IMR-90 (cell line): ENCODE data around the gene CCR3. TPM values are rescaled to one million over a fixed set of nuclear protein-coding genes. Genes with fewer than 3 reads are reported as not detected.

ENCODE experiments used
- ATAC-seq: fragments of 200-7000 bp; cut with Tn5 transposase; 2 replicates; pipeline ENCODE4 v1.9.1; 2020; ENCODE audit warnings: low read depth, mild to moderate bottlenecking, moderate library complexity
- BruUV-seq: library from RNA; stranded (reverse); fragments of 400-500 nt; replicated peaks from 2 replicates; lab custom pipeline; 2021; lab: Mats Ljungman, UMichigan
- CTCF ChIA-PET: fragments of 300-600 bp; formaldehyde crosslinking; extraction: SDS; loops from one replicate; lab custom pipeline; 2021; ENCODE audit warnings: antibody characterized with exemption; lab: Yijun Ruan, JAX
- POLR2A ChIA-PET: fragments of 300-600 bp; sonication (Branson Sonifier 250); formaldehyde crosslinking; loops from one replicate; lab custom pipeline; 2022; ENCODE audit warnings: antibody characterized with exemption; ENCODE audit not compliant: unreplicated experiment; lab: Charles Lee
- DNase-seq: peaks from one replicate; pipeline ENCODE4 v3.0.0; 2013
- H2AFZ ChIP-seq: replicated peaks from 2 replicates; pipeline ENCODE3; 2013; ENCODE audit warnings: low read length, mild to moderate bottlenecking; ENCODE audit not compliant: poor library complexity
- H2AK5ac ChIP-seq: 2 replicates; pipeline ENCODE4 v1.6.1; 2013; ENCODE audit warnings: low read depth, low read length, inconsistent platforms
- H2AK9ac ChIP-seq: replicated peaks from 2 replicates; pipeline ENCODE3; 2013; ENCODE audit warnings: mild to moderate bottlenecking, low read depth, low read length, moderate library complexity; ENCODE audit not compliant: poor library complexity
- H2BK120ac ChIP-seq: 2 replicates; pipeline ENCODE4 v1.6.1; 2013; ENCODE audit warnings: low read depth, low read length, inconsistent platforms
- H2BK15ac ChIP-seq: 3 replicates; pipeline ENCODE4 v1.6.1; 2013; ENCODE audit warnings: low read depth, low read length, inconsistent platforms
- H2BK20ac ChIP-seq: 2 replicates; pipeline ENCODE4 v1.6.1; 2013; ENCODE audit warnings: low read depth, mild to moderate bottlenecking, inconsistent platforms, low read length, moderate library complexity
- H2BK5ac ChIP-seq: 2 replicates; pipeline ENCODE4 v1.6.1; 2013; ENCODE audit warnings: mild to moderate bottlenecking, low read depth, low read length, inconsistent platforms; ENCODE audit not compliant: poor library complexity, severe bottlenecking
- H3K14ac ChIP-seq: replicated peaks from 2 replicates; pipeline ENCODE4 v1.6.1; 2013; ENCODE audit warnings: low read depth, low read length, inconsistent platforms
- H3K18ac ChIP-seq: 2 replicates; pipeline ENCODE4 v1.6.1; 2013; ENCODE audit warnings: low read depth, low read length, control low read depth
- H3K23ac ChIP-seq: 2 replicates; pipeline ENCODE4 v1.6.1; 2013; ENCODE audit warnings: low read depth, low read length, inconsistent platforms
- H3K27ac ChIP-seq: 2 replicates; pipeline ENCODE4 v1.5.1; 2013; ENCODE audit warnings: mild to moderate bottlenecking, control low read depth, low read length; ENCODE audit not compliant: insufficient read depth
- H3K27me3 ChIP-seq: 2 replicates; pipeline ENCODE4 v1.6.1; 2013; ENCODE audit warnings: low read length; ENCODE audit not compliant: control insufficient read depth, insufficient read depth
- H3K36me3 ChIP-seq: 2 replicates; pipeline ENCODE4 v1.6.1; 2013; ENCODE audit warnings: low read length, mixed read lengths; ENCODE audit not compliant: control insufficient read depth, insufficient read depth
- H3K4ac ChIP-seq: 2 replicates; pipeline ENCODE4 v1.6.1; 2013; ENCODE audit warnings: low read depth, low read length, inconsistent platforms
- H3K4me1 ChIP-seq: 2 replicates; pipeline ENCODE4 v1.6.1; 2013; ENCODE audit warnings: low read length, mixed read lengths; ENCODE audit not compliant: control insufficient read depth, insufficient read depth
- H3K4me2 ChIP-seq: 2 replicates; pipeline ENCODE4 v1.6.1; 2013; ENCODE audit warnings: low read depth, mild to moderate bottlenecking, control low read depth, low read length, moderate library complexity
- H3K4me3 ChIP-seq: 2 replicates; pipeline ENCODE4 v1.5.1; 2013; ENCODE audit warnings: low read depth, mild to moderate bottlenecking, control low read depth, low read length, moderate library complexity; ENCODE audit not compliant: insufficient read depth
- H3K56ac ChIP-seq: 2 replicates; pipeline ENCODE4 v1.6.1; 2013; ENCODE audit warnings: low read length, inconsistent platforms; ENCODE audit not compliant: insufficient read depth; ENCODE audit errors: extremely low read depth
- H3K79me1 ChIP-seq, 2 experiments: 2 replicates each; pipeline ENCODE4 v1.6.1; 2013; ENCODE audit warnings: low read length in 2 of 2, inconsistent platforms in 1 of 2, low read depth in 1 of 2
- H3K9ac ChIP-seq: 2 replicates; pipeline ENCODE4 v1.6.1; 2013; ENCODE audit warnings: low read depth, low read length, control low read depth
- H3K9me1 ChIP-seq: 2 replicates; pipeline ENCODE4 v1.6.1; 2013; ENCODE audit warnings: low read length, inconsistent platforms; ENCODE audit not compliant: insufficient read depth
- H3K9me3 ChIP-seq: 2 replicates; pipeline ENCODE4 v1.6.1; 2013; ENCODE audit warnings: low read length; ENCODE audit not compliant: control insufficient read depth, insufficient read depth
- H4K20me1 ChIP-seq: 2 replicates; pipeline ENCODE4 v1.6.1; 2013; ENCODE audit warnings: low read length, inconsistent platforms; ENCODE audit not compliant: insufficient read depth
- H4K5ac ChIP-seq: 2 replicates; pipeline ENCODE4 v1.6.1; 2013; ENCODE audit warnings: mild to moderate bottlenecking, low read depth, low read length, control low read depth
- H4K8ac ChIP-seq, 2 experiments: 2 replicates each; pipeline ENCODE4 v1.6.1; 2013; ENCODE audit warnings: low read depth in 2 of 2, low read length in 2 of 2, control low read depth in 1 of 2, inconsistent platforms in 1 of 2
- H4K91ac ChIP-seq: 2 replicates; pipeline ENCODE4 v1.6.1; 2013; ENCODE audit warnings: low read depth, low read length, inconsistent platforms; ENCODE audit not compliant: insufficient read depth
- BHLHE40 ChIP-seq: fragments of 150-350 bp; IDR thresholded peaks from 2 replicates; pipeline ENCODE4 v1.6.1; 2016; ENCODE audit warnings: mild to moderate bottlenecking, low read depth, low read length
- CEBPB ChIP-seq: IDR thresholded peaks from 2 replicates; pipeline ENCODE4 v1.6.1; 2012; ENCODE audit warnings: low read depth, low read length, improper control_type of control experiment
- CHD1 ChIP-seq: IDR thresholded peaks from 2 replicates; pipeline ENCODE4 v1.6.1; 2012; ENCODE audit warnings: low read depth, low read length, improper control_type of control experiment
- FOS ChIP-seq: fragments of 150-350 bp; IDR thresholded peaks from 2 replicates; pipeline ENCODE4 v1.6.1; 2016; ENCODE audit warnings: low read depth, low read length
- MAFK ChIP-seq: IDR thresholded peaks from 2 replicates; pipeline ENCODE4 v1.6.1; 2012; ENCODE audit warnings: low read depth, low read length, improper control_type of control experiment
- MAZ ChIP-seq: IDR thresholded peaks from 2 replicates; pipeline ENCODE4 v1.6.1; 2012; ENCODE audit warnings: low read depth, mild to moderate bottlenecking, low read length, improper control_type of control experiment, moderate library complexity, borderline replicate concordance
- MXI1 ChIP-seq: IDR thresholded peaks from 2 replicates; pipeline ENCODE4 v1.6.1; 2012; ENCODE audit warnings: low read depth, mild to moderate bottlenecking, low read length, moderate library complexity, borderline replicate concordance
- NFE2L2 ChIP-seq: fragments of 150-350 bp; IDR thresholded peaks from 2 replicates; pipeline ENCODE4 v1.6.1; 2016; ENCODE audit warnings: low read depth, mild to moderate bottlenecking, low read length
- POLR2A ChIP-seq: IDR thresholded peaks from 2 replicates; pipeline ENCODE4 v1.6.1; 2012; ENCODE audit warnings: mild to moderate bottlenecking, low read depth, low read length
- RAD21 ChIP-seq: IDR thresholded peaks from 2 replicates; pipeline ENCODE4 v1.6.1; 2012; ENCODE audit warnings: low read length, improper control_type of control experiment
- RCOR1 ChIP-seq: IDR thresholded peaks from 2 replicates; pipeline ENCODE4 v1.6.1; 2012; ENCODE audit warnings: mild to moderate bottlenecking, low read length, improper control_type of control experiment; ENCODE audit not compliant: insufficient replicate concordance
- RFX5 ChIP-seq: IDR thresholded peaks from 2 replicates; pipeline ENCODE4 v1.8.0; 2012; ENCODE audit warnings: low read depth, mild to moderate bottlenecking, low read length, moderate library complexity
- SMC3 ChIP-seq: fragments of 150-350 bp; IDR thresholded peaks from 2 replicates; pipeline ENCODE4 v1.6.1; 2016; ENCODE audit warnings: low read depth, mild to moderate bottlenecking, antibody characterized with exemption, low read length, moderate library complexity
- WGBS, 2 experiments: methylation state at CpG; one replicate each; pipeline versions ENCODE4 v1.1.5 to v1.1.7; 2013; ENCODE audit warnings: missing lambda C conversion rate in 2 of 2; ENCODE audit not compliant: insufficient read length in 1 of 2; ENCODE audit errors: extremely low coverage in 2 of 2; 5-methylcytosine and 5-hydroxymethylcytosine counted together
- dilution Hi-C: fragments of 300-500 bp; cut with HindIII; formaldehyde crosslinking; loops from one replicate; pipeline ENCODE4 v1.14.3; 2018; ENCODE audit warnings: low sequenced_read_pairs; ENCODE audit not compliant: unreplicated experiment
- in situ Hi-C: fragments of 300-500 bp; cut with MboI; formaldehyde crosslinking; loops from 3 replicates; pipeline ENCODE4 v1.14.3; 2019; ENCODE audit warnings: low sequenced_read_pairs, inconsistent platforms, mixed read lengths
- intact Hi-C: fragments of 100-400 bp; cut with micrococcal nuclease; formaldehyde crosslinking; loops from 2 replicates; pipeline ENCODE4 v1.10.0; 2022
- polyA plus RNA-seq, 3 experiments: library from polyadenylated mRNA; depleted of rRNA; stranded (reverse); fragments of >200 nt; gene quantifications; 2 replicates each; pipeline ENCODE4 v1.2.3, GENCODE V29; 2012; ENCODE audit warnings: low replicate concordance in 1 of 3
- total RNA-seq: library from RNA; depleted of rRNA; stranded (reverse); fragments of >200 nt; gene quantifications from 2 replicates; pipeline ENCODE4 v1.2.3, GENCODE V29; 2012
- TF ChIP-seq, protein P1 (sequence below): conservative IDR thresholded peaks from 2 replicates; pipeline ENCODE4 v1.5.1; 2012; ENCODE audit warnings: mild to moderate bottlenecking, low read depth, low read length, improper control_type of control experiment
- TF ChIP-seq, protein P2 (sequence below): fragments of 150-350 bp; IDR thresholded peaks from 2 replicates; pipeline ENCODE4 v1.6.1; 2017; ENCODE audit warnings: mild to moderate bottlenecking, antibody characterized with exemption, low read length, low read depth
- TF ChIP-seq, protein P3 (sequence below): fragments of 150-350 bp; IDR thresholded peaks from 2 replicates; pipeline ENCODE4 v1.6.1; 2016; ENCODE audit warnings: low read depth, mild to moderate bottlenecking, low read length, moderate library complexity, borderline replicate concordance

The CCR3 gene
- total and polyA plus RNA-seq, 2 of the 4 experiments (the other 2 are of a cell fraction) = not detected

DNA sequence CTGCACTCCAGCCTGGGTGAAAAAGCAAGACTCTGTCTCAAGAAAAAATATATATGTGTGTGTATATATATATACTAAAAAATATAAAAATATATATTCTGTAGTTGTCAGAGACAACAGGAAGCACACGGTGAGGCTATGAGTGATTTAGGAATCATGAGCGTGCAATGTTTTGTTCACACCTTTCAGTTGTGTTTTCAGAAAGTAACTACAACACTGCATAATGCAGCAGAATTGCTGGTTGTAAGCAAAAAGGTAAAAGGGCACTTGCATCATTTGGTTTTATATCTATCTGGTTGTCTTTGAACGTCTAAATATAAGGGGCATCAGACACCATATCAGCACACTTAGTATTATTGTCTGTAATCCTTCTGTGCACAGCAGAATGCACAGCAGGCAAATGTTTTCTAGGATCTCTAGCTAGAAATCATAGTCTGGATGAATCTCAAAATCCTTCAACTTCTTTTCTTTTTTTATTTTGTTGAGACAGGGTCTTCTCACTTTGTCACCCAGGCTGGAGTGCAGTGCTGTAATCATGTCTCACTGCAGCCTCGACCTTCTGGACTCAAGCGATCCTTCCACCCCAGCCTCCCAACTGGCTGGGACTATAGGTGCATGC is 44.8 kb downstream of the CCR3 start:
- H2AK9ac ChIP-seq = no peak overlapping the region
- H3K4me2 ChIP-seq = no peak overlapping the region
- no peak overlapping the region for H4K5ac ChIP-seq
- H3K9me3 ChIP-seq = no peaks in the 10 kb centered on the region
- H4K8ac ChIP-seq = no peak overlapping the region
- H3K4me3 ChIP-seq = no peak overlapping the region
- no peak overlapping the region for H2BK20ac ChIP-seq
- DNase-seq = no peak
- ChIA-PET CTCF (no interaction called here), POLR2A (no interaction called here)
- H3K36me3 ChIP-seq = no peaks in the 10 kb centered on the region
- H3K27ac ChIP-seq = no peak overlapping the region
- TF ChIP-seq CHD1 = no peak
- no peak for TF ChIP-seq BHLHE40
- TF ChIP-seq, protein P1, sequence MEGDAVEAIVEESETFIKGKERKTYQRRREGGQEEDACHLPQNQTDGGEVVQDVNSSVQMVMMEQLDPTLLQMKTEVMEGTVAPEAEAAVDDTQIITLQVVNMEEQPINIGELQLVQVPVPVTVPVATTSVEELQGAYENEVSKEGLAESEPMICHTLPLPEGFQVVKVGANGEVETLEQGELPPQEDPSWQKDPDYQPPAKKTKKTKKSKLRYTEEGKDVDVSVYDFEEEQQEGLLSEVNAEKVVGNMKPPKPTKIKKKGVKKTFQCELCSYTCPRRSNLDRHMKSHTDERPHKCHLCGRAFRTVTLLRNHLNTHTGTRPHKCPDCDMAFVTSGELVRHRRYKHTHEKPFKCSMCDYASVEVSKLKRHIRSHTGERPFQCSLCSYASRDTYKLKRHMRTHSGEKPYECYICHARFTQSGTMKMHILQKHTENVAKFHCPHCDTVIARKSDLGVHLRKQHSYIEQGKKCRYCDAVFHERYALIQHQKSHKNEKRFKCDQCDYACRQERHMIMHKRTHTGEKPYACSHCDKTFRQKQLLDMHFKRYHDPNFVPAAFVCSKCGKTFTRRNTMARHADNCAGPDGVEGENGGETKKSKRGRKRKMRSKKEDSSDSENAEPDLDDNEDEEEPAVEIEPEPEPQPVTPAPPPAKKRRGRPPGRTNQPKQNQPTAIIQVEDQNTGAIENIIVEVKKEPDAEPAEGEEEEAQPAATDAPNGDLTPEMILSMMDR = no peak
- TF ChIP-seq FOS = no peak
- no peak for TF ChIP-seq CEBPB
- no peak for TF ChIP-seq POLR2A
- TF ChIP-seq, protein P2, sequence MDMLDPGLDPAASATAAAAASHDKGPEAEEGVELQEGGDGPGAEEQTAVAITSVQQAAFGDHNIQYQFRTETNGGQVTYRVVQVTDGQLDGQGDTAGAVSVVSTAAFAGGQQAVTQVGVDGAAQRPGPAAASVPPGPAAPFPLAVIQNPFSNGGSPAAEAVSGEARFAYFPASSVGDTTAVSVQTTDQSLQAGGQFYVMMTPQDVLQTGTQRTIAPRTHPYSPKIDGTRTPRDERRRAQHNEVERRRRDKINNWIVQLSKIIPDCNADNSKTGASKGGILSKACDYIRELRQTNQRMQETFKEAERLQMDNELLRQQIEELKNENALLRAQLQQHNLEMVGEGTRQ = no peak
- no peak for TF ChIP-seq RFX5
- TF ChIP-seq SMC3 = no peak
- TF ChIP-seq RCOR1 = no peak
- TF ChIP-seq NFE2L2 = no peak
- TF ChIP-seq, protein P3, sequence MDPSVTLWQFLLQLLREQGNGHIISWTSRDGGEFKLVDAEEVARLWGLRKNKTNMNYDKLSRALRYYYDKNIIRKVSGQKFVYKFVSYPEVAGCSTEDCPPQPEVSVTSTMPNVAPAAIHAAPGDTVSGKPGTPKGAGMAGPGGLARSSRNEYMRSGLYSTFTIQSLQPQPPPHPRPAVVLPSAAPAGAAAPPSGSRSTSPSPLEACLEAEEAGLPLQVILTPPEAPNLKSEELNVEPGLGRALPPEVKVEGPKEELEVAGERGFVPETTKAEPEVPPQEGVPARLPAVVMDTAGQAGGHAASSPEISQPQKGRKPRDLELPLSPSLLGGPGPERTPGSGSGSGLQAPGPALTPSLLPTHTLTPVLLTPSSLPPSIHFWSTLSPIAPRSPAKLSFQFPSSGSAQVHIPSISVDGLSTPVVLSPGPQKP = no peak
- no peak for TF ChIP-seq RAD21
- no peak for TF ChIP-seq MAZ
- no peak for TF ChIP-seq MAFK
- no peak for TF ChIP-seq MXI1
- ATAC-seq = no peak
- H2BK15ac ChIP-seq = no peak overlapping the region
- intact Hi-C loops = no loop called here
- H2AK5ac ChIP-seq = no peak overlapping the region
- no peak overlapping the region for H3K56ac ChIP-seq
- no peaks in the 10 kb centered on the region for H3K79me1 ChIP-seq
- no peaks in the 10 kb centered on the region for H4K20me1 ChIP-seq
- 0 out of 2 replicates have a peak, but pooled peaks cover 2% of the 10 kb centered on the region for H3K9me1 ChIP-seq
- H2BK5ac ChIP-seq = no peak overlapping the region
- dilution Hi-C loops = no loop called here
- no peak overlapping the region for H3K4ac ChIP-seq
- H3K23ac ChIP-seq = no peak overlapping the region
- no peak overlapping the region for H2BK120ac ChIP-seq
- no CpG with 5 or more reads among the region's 5 CpGs for WGBS, 2 experiments
- no peak overlapping the region for H3K18ac ChIP-seq
- no peak overlapping the region for H3K14ac ChIP-seq
- in situ Hi-C loops = no loop called here
- no peak overlapping the region for H4K91ac ChIP-seq
- no peak overlapping the region for H3K9ac ChIP-seq
- no TSS peak for BruUV-seq
- peaks cover 6% of the 10 kb centered on the region for H3K27me3 ChIP-seq
- H3K4me1 ChIP-seq = no peaks in the 10 kb centered on the region
- H2AFZ ChIP-seq = no peak overlapping the region
